ENCODE measurements around the gene TMEM178A.
A peak's percentile ranks its signal among the peaks of the same experiment; 100 is the strongest.

The TMEM178A gene

GRCh38 chr2:39664888-39665591 lies 677 bp upstream of the TMEM178A start:
- H3K4me3 ChIP-seq (ENCODE audit: low read depth, low read length): no peak overlapping the region
- TF ChIP-seq CTCF (IDR thresholded peaks at IDR 0.05; ENCODE audit: borderline replicate concordance, insufficient read depth, low read depth, low read length): no peak

- peak overlapping the region; percentile 44 for H3K4me3 ChIP-seq (ENCODE audit: low read depth, low read length)
- no peak for TF ChIP-seq CTCF (IDR thresholded peaks at IDR 0.05; ENCODE audit: borderline replicate concordance, insufficient read depth, low read depth, low read length)
These were observed 879 bp downstream of the TMEM178A start for GRCh38 chr2:39666491-39667101.

DNA sequence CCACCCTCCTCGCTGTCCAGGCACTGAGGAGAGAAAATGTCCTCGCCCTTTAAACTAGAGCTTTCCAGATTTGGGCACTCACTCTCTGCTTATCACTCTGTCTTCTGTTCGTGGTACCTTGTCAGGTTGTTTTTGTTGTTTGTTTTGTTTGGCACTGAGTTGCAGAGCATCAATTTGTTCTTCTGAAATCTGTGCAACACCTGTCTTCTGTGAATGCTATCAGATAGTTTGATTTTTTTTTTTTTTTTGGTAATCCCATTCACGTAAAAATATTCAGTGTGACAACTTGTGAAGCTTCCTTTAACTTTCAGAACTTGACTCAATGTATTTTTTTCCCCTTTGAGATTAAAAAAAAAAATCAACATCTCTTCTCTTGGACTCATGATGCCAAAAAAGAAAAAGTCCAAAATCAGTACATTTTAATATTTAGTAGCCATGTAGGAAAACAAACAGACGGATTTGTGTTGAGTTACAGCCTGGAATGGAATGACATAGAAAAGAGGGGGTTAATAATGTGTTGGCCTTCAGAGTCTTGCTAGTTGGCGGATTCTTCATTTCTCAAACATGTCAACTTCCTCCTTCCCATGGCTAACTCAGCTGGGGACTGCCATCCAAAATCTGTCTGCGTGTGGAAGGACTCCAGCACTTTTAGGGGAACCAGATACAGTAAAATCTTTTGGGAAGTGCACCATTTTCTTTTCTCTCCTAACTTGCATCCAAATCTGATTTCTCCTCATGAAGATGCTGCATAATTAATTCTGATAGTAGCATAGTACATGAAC lies 1.6 kb downstream of the TMEM178A start:
- no peak for TF ChIP-seq CTCF (IDR thresholded peaks at IDR 0.05; ENCODE audit: borderline replicate concordance, insufficient read depth, low read depth, low read length)
- no peak overlapping the region for H3K4me3 ChIP-seq (ENCODE audit: low read depth, low read length)

GRCh38 chr2:39667886-39668276 lies 2.2 kb downstream of the TMEM178A start:
- no peak overlapping the region for H3K4me3 ChIP-seq (ENCODE audit: low read depth, low read length)
- no peak for TF ChIP-seq CTCF (IDR thresholded peaks at IDR 0.05; ENCODE audit: borderline replicate concordance, insufficient read depth, low read depth, low read length)

- no peak overlapping the region for H3K4me3 ChIP-seq (ENCODE audit: low read depth, low read length)
- no peak for TF ChIP-seq CTCF (IDR thresholded peaks at IDR 0.05; ENCODE audit: borderline replicate concordance, insufficient read depth, low read depth, low read length)
These were observed 2.9 kb downstream of the TMEM178A start for GRCh38 chr2:39668576-39669080.

DNA sequence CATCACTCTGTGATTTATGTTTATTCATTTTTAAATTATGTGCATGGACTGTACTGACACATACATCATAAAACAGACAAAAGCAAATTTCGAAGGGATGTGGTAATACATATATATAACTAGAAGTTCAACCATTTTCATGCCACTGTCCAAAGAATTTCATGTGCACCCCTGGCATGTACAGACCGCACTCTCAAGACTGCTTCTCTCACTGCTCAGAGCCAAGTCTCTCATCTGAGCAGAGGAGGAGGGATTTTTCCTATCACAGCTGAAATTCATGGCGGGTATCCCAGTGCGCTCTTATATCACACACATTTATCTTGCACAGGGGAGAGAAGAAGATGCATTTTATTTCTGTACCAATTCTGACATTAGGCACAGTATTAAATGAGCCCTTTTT lies 5.9 kb downstream of the TMEM178A start:
- no peak overlapping the region for H3K4me3 ChIP-seq (ENCODE audit: low read depth, low read length)
- TF ChIP-seq CTCF (IDR thresholded peaks at IDR 0.05; ENCODE audit: borderline replicate concordance, insufficient read depth, low read depth, low read length): no peak
